HEK293 (cell line): Measurements from ENCODE around the gene ASF1B.
A peak's percentile ranks its signal among the peaks of the same experiment; 100 is the strongest.

Source experiments
- CTCF ChIA-PET: fragments of 350-600 bp; formaldehyde crosslinking; extraction: SDS; loops from one replicate; lab custom pipeline; 2021; ENCODE audit warnings: antibody characterized with exemption; lab: Yijun Ruan, JAX
- POLR2A ChIA-PET: fragments of 300-600 bp; formaldehyde crosslinking; extraction: SDS; loops from one replicate; lab custom pipeline; 2020; ENCODE audit warnings: antibody characterized with exemption, inconsistent platforms; lab: Yijun Ruan, JAX
- H3K27ac ChIP-seq: fragments of 200-500 bp; sonication (Bioruptor generic); 2 replicates; pipeline ENCODE4 v1.5.1; 2014; ENCODE audit warnings: low read depth, low read length, control low read depth, inconsistent platforms; ENCODE audit errors: extremely low read depth
- H3K36me3 ChIP-seq, 2 experiments: fragments of 200-500 bp in 1 of 2; sonication (Bioruptor generic) in 1 of 2; 1 replicate in 1 of 2; 2 replicates in 1 of 2; pipeline ENCODE4 v1.5.1; 2014 to 2017; ENCODE audit warnings: inconsistent platforms in 2 of 2, low read length in 2 of 2; ENCODE audit not compliant: control insufficient read depth in 2 of 2, insufficient read depth in 1 of 2
- H3K4me1 ChIP-seq: fragments of 200-500 bp; sonication (Bioruptor generic); 2 replicates; pipeline ENCODE4 v1.5.1; 2014; ENCODE audit warnings: mild to moderate bottlenecking, low read length, inconsistent platforms; ENCODE audit not compliant: control insufficient read depth, insufficient read depth
- H3K4me3 ChIP-seq: 2 replicates; pipeline ENCODE4 v1.5.1; 2011; ENCODE audit warnings: low read depth, mild to moderate bottlenecking, control low read depth, low read length, moderate library complexity
- H3K9me3 ChIP-seq: fragments of 200-500 bp; sonication (Bioruptor generic); 2 replicates; pipeline ENCODE4 v1.5.1; 2014; ENCODE audit warnings: low read depth, low read length, inconsistent platforms; ENCODE audit not compliant: control insufficient read depth, insufficient read depth
- CTCF ChIP-seq: fragments of 450-650 bp; formaldehyde crosslinking; IDR thresholded peaks from 2 replicates; pipeline ENCODE4 v1.5.1; 2016; ENCODE audit warnings: missing biosample characterization, missing genetic modification characterization
- KLF8 ChIP-seq: fragments of 450-650 bp; formaldehyde crosslinking; IDR thresholded peaks from 2 replicates; pipeline ENCODE4 v1.5.1; 2016; ENCODE audit warnings: missing biosample characterization, missing genetic modification characterization
- MYNN ChIP-seq: fragments of 450-650 bp; formaldehyde crosslinking; IDR thresholded peaks from 2 replicates; pipeline ENCODE4 v1.5.1; 2016; ENCODE audit warnings: missing biosample characterization, missing genetic modification characterization, borderline replicate concordance
- ZBTB20 ChIP-seq: fragments of 450-650 bp; formaldehyde crosslinking; IDR thresholded peaks from 2 replicates; pipeline ENCODE4 v1.5.1; 2016; ENCODE audit warnings: missing biosample characterization, missing genetic modification characterization
- ZNF138 ChIP-seq: fragments of 450-650 bp; formaldehyde crosslinking; IDR thresholded peaks from 2 replicates; pipeline ENCODE4 v1.5.1; 2016; ENCODE audit warnings: missing biosample characterization, missing genetic modification characterization, borderline replicate concordance
- TF ChIP-seq, protein P1 (sequence below): fragments of 450-650 bp; formaldehyde crosslinking; IDR thresholded peaks from 2 replicates; pipeline ENCODE4 v1.5.1; 2016; ENCODE audit warnings: missing biosample characterization, missing genetic modification characterization, borderline replicate concordance
- TF ChIP-seq, protein P2 (sequence below): fragments of 450-650 bp; formaldehyde crosslinking; IDR thresholded peaks from 2 replicates; pipeline ENCODE4 v1.5.1; 2017; ENCODE audit warnings: missing biosample characterization, missing genetic modification characterization
- TF ChIP-seq, protein P3 (sequence below): fragments of 450-650 bp; formaldehyde crosslinking; IDR thresholded peaks from 2 replicates; pipeline ENCODE4 v1.5.1; 2017; ENCODE audit warnings: missing biosample characterization, missing genetic modification characterization

ASF1B gene

DNA sequence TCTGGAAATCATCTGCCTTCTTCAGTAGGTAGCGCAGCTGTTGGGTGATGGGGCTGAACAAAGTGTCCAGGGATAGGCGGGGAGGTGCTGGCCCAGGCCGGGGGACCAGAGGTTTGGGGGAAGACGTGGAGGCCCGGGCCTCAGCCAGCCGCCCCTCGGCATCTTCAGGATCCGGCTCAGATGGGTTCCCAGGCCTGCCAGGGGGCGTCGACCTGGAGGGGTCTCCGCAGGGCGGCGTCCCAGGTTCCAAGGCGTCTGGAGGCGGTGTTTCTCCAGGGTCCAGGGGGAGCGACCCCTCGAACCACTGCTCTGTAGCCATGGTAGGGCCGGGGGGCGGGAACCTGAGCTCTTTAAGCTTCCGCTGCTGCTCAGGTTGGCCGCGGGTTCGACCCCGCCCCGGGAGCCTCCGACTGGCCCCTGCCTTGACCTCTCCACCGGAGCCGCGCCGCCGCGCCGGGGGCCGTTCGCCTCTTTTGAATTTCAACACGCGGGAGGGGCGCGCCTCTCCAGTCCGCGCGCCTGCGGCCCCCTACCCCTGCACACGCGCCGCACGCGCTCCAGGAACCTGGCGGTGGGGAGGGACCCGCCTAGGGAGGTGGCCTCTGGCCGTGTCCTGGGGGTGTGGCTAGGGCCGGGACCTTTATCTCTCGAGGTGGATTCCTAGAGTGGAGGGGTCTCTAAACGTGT is 50.9 kb downstream of the ASF1B start, which contains the start of gene C19orf67 (continued):
- TF ChIP-seq, protein P1, sequence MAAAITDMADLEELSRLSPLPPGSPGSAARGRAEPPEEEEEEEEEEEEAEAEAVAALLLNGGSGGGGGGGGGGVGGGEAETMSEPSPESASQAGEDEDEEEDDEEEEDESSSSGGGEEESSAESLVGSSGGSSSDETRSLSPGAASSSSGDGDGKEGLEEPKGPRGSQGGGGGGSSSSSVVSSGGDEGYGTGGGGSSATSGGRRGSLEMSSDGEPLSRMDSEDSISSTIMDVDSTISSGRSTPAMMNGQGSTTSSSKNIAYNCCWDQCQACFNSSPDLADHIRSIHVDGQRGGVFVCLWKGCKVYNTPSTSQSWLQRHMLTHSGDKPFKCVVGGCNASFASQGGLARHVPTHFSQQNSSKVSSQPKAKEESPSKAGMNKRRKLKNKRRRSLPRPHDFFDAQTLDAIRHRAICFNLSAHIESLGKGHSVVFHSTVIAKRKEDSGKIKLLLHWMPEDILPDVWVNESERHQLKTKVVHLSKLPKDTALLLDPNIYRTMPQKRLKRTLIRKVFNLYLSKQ (tag by site-specific recombination): no peak
- TF ChIP-seq ZNF138 (tag by site-specific recombination): no peak
- TF ChIP-seq, protein P2, sequence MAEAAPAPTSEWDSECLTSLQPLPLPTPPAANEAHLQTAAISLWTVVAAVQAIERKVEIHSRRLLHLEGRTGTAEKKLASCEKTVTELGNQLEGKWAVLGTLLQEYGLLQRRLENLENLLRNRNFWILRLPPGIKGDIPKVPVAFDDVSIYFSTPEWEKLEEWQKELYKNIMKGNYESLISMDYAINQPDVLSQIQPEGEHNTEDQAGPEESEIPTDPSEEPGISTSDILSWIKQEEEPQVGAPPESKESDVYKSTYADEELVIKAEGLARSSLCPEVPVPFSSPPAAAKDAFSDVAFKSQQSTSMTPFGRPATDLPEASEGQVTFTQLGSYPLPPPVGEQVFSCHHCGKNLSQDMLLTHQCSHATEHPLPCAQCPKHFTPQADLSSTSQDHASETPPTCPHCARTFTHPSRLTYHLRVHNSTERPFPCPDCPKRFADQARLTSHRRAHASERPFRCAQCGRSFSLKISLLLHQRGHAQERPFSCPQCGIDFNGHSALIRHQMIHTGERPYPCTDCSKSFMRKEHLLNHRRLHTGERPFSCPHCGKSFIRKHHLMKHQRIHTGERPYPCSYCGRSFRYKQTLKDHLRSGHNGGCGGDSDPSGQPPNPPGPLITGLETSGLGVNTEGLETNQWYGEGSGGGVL (tag by site-specific recombination): no peak
- TF ChIP-seq, all 188 proteins: peak for 0

DNA sequence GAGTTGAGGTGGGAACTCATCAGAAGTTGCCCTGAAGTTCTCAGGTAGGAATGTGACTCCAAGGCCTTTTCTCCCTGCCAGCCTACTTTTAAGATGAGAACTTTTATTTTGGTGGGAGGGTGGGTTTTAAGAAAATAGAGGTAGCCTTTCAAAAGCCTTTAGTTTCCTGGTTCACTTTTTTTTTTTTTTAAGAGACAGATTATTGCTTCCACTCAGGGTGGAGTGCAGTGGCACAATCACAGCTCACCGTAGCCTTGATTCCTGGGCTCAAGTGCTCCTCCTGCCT is 53.8 kb downstream of the ASF1B start:
- Histone ChIP-seq H3K4me1 (no peaks in the 10 kb centered on the region; the same call in 1 of the 2 replicates), H3K4me3 (no peak overlapping the region), H3K27ac (no peak overlapping the region), H3K36me3 (peaks cover 0 to 4% of the 10 kb centered on the region in 2 experiments; a peak in 1 of 3 replicates), H3K9me3 (no peaks in the 10 kb centered on the region)
- TF ChIP-seq KLF8 (tag by site-specific recombination) (no peak), ZBTB20 (tag by site-specific recombination) (no peak), ZNF138 (tag by site-specific recombination) (no peak), MYNN (tag by site-specific recombination) (peak; percentile 91)
- ChIA-PET POLR2A (interaction anchor here (0.7 to 2.0 kb wide), 2 partner anchors 54 to 77 kb away, joined by 3 to 11 read pairs; partner anchors contain the start of gene ASF1B), CTCF (interaction anchor here (0.6 to 0.8 kb wide), 4 partner anchors 30 to 266 kb away, joined by 3 to 6 read pairs (median 4); a partner anchor contains a TSS)

GRCh38 chr19:14081797-14082674 is 54.4 kb downstream of the ASF1B start:
- Histone ChIP-seq H3K9me3 (no peaks in the 10 kb centered on the region), H3K27ac (no peak overlapping the region; the same call in 1 of the 2 replicates), H3K4me3 (peak overlapping the region; percentile 72), H3K4me1 (no peaks in the 10 kb centered on the region; the same call in 1 of the 2 replicates), H3K36me3 (no peaks in the 10 kb centered on the region; a peak in 1 of 3 replicates)
- ChIA-PET POLR2A (interaction anchor here (0.6 to 2.0 kb wide), 3 partner anchors 8 to 55 kb away, joined by 3 to 11 read pairs (median 5); partner anchors contain the start of gene ASF1B), CTCF (interaction anchor here (0.5 to 2.6 kb wide), 8 partner anchors 9 to 266 kb away, joined by 3 to 15 read pairs (median 4); partner anchors contain the start of genes ASF1B and MISP3)
- 0 out of 2 replicates have a peak, but pooled peaks have one; percentile 12 for TF ChIP-seq CTCF (tag by site-specific recombination)
- TF ChIP-seq, protein P3, sequence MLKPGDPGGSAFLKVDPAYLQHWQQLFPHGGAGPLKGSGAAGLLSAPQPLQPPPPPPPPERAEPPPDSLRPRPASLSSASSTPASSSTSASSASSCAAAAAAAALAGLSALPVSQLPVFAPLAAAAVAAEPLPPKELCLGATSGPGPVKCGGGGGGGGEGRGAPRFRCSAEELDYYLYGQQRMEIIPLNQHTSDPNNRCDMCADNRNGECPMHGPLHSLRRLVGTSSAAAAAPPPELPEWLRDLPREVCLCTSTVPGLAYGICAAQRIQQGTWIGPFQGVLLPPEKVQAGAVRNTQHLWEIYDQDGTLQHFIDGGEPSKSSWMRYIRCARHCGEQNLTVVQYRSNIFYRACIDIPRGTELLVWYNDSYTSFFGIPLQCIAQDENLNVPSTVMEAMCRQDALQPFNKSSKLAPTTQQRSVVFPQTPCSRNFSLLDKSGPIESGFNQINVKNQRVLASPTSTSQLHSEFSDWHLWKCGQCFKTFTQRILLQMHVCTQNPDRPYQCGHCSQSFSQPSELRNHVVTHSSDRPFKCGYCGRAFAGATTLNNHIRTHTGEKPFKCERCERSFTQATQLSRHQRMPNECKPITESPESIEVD (tag by site-specific recombination): no peak
